Neural crest cell (in vitro differentiated cells): Measurements from ENCODE around the gene KIF26B. TPM values are rescaled to one million over a fixed set of nuclear protein-coding genes. Genes with fewer than 3 reads are reported as not detected.
"Not testable (repeated sequence)": the region's sequence is repeated elsewhere in the genome, so short reads cannot be mapped to it uniquely, and the experiment has no call there.

Experiments used
- DNase-seq: peaks from one replicate; pipeline ENCODE4 v3.0.0; 2021; ENCODE audit warnings: low read depth, mixed read lengths, low spot score
- H3K27ac Mint-ChIP-seq: one replicate; pipeline ENCODE4 v1.8.0; 2021; ENCODE audit warnings: mild to moderate bottlenecking, mixed read lengths; ENCODE audit not compliant: unreplicated experiment
- H3K27me3 Mint-ChIP-seq: 2 replicates; pipeline ENCODE4 v1.8.0; 2021; ENCODE audit warnings: low read depth, mild to moderate bottlenecking, mixed read lengths
- H3K36me3 Mint-ChIP-seq: 2 replicates; pipeline ENCODE4 v1.8.0; 2021; ENCODE audit warnings: low read depth, mild to moderate bottlenecking, mixed read lengths
- H3K4me1 Mint-ChIP-seq: 2 replicates; pipeline ENCODE4 v1.8.0; 2021; ENCODE audit warnings: mixed read lengths
- H3K4me3 Mint-ChIP-seq: one replicate; pipeline ENCODE4 v1.8.0; 2021; ENCODE audit warnings: mild to moderate bottlenecking, mixed read lengths
- H3K9me3 Mint-ChIP-seq: 2 replicates; pipeline ENCODE4 v1.8.0; 2021; ENCODE audit warnings: mixed read lengths
- total RNA-seq: library from RNA; stranded (reverse); gene quantifications from 2 replicates; pipeline ENCODE4 v1.2.1, GENCODE V29; 2021
- TF ChIP-seq, protein P1 (sequence below): fragments of 200-600 bp; sonication (generic); conservative IDR thresholded peaks from 2 replicates; pipeline ENCODE4 v1.5.0; 2021; ENCODE audit warnings: antibody characterized with exemption, mild to moderate bottlenecking

KIF26B gene
- total RNA-seq, 1 donor from 2014 or later: 6.2 TPM

DNA sequence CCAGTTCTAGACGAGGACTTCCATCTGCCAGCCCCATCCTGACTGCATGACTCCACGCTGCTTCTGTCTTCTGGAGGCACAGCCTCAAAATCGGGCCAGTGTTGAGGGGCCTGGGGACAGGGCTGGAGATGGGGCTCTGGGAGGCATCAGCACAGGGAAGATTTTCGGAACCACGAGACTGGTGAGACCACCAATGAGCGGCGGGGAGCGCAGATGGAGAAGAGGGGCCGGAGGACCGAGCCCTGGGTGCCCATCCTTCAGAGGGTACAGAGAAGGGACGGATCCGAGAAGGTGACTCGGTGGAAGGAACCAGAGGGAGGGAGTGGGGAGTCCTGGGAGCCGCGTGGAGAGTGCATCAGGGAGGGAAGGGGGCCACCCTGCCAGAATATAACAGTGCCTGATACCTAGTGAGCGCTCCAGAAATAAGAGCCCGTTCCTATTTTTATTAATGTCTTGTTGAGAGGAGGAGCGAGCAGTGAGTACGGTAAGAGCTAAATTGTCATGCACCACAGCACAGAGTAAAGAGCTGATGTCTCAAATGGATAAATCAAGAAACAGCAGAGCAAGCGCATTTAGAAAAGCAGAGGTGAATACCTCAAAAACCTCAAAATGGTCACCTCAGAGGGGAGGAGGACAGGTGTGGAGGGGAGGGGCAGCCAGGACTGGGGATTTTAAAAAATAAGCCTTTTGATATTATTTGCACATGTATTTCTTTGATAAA, 26.2 kb upstream of the KIF26B start:
- Mint-ChIP-seq H3K27ac (no peak overlapping the region), H3K27me3 (no peaks in the 10 kb centered on the region), H3K9me3 (peaks cover 2% of the 10 kb centered on the region), H3K36me3 (peaks cover 14% of the 10 kb centered on the region), H3K4me1 (peaks cover 9% of the 10 kb centered on the region), H3K4me3 (no peak overlapping the region)
- TF ChIP-seq, protein P1, sequence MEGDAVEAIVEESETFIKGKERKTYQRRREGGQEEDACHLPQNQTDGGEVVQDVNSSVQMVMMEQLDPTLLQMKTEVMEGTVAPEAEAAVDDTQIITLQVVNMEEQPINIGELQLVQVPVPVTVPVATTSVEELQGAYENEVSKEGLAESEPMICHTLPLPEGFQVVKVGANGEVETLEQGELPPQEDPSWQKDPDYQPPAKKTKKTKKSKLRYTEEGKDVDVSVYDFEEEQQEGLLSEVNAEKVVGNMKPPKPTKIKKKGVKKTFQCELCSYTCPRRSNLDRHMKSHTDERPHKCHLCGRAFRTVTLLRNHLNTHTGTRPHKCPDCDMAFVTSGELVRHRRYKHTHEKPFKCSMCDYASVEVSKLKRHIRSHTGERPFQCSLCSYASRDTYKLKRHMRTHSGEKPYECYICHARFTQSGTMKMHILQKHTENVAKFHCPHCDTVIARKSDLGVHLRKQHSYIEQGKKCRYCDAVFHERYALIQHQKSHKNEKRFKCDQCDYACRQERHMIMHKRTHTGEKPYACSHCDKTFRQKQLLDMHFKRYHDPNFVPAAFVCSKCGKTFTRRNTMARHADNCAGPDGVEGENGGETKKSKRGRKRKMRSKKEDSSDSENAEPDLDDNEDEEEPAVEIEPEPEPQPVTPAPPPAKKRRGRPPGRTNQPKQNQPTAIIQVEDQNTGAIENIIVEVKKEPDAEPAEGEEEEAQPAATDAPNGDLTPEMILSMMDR: no peak
- DNase-seq: no peak

DNA sequence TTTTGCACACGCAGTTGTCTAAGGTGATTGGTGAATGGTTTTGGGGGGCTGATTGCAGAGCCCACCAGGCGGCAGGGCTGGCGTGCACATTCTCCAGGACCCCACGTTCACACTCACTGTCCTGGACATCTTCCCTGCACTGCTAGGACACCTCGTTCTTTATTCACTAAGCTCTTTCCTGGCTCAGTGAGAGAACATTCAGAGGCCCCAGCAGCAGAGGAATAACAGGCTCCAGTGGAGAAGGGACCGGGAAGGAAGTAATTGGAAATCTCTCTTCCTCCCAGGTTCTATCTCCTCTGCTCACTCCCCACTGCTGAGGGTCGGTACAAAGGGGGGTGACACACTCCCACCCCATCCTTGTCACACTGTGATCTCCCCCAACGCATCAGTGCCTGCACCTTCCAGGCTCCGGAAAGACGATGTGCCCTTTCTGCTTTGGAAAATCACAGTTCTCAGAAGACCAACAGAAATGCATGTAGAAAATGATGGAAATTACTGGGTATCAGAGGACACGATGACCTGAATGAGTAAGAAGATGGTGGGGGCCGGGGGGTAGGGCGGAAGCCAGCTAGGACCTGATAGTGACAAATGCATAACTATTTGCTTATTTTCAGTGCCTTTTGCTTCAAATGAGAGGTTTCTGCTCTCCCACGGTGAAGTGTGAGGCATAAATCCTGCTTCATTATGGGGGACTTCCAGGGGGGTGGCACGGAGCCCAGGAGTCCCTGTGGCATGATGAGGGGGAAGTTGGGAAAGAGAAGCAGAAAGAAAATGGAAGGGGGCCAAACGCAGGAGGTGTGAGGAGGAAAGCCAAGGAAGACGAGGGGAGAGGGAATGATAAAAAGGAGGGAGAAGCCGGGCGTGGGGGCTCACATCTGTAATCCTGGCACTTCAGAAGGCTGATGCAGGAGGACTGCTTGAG, 25.2 kb upstream of the KIF26B start:
- Mint-ChIP-seq H3K4me3 (no peak overlapping the region), H3K36me3 (peaks cover 12% of the 10 kb centered on the region)

DNA sequence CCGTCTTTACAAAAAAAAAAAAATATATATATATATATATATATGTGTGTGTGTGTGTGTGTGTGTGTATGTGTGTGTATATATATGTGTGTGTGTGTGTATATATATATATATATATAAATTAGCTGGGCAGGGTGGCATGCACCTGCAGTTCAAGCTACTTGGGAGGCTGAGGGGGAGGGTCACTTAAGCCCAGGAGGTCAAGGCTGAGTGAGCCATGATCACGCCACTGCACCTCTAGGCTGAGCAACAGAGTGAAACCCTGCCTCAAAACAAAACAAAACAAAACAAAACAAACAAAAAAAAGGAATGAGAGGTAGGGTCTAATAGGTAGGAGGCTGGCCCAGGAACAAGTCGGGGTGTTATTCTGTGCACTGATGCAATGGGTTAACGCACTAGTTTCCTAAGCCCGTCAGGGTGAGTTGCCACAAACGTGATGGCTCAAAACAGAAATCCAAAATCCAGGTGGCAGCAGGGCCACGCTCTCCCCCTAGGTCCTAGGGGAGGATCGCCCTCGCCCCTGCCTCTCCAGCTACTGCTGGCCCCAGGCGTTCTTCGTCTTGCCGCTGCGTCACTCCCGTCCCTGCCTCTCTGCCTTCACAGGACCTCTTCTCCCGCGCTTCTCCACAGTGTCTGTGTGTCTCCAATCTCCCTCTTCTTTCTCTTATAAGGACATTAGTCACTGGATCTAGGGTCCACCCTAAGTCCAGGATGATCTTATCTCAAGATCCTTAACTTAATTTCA, 24.3 kb upstream of the KIF26B start:
- not testable (repeated sequence) for H3K4me3 Mint-ChIP-seq, H3K36me3 Mint-ChIP-seq, H3K27me3 Mint-ChIP-seq, H3K9me3 Mint-ChIP-seq, DNase-seq, H3K4me1 Mint-ChIP-seq, H3K27ac Mint-ChIP-seq

More for the DNA sequence above, 25.2 kb upstream of the KIF26B start:
- peaks cover 2% of the 10 kb centered on the region for H3K9me3 Mint-ChIP-seq
- DNase-seq: no peak
- no peak overlapping the region for H3K27ac Mint-ChIP-seq
- TF ChIP-seq, protein P1: no peak
- H3K27me3 Mint-ChIP-seq: no peaks in the 10 kb centered on the region
- H3K4me1 Mint-ChIP-seq: peaks cover 9% of the 10 kb centered on the region

DNA sequence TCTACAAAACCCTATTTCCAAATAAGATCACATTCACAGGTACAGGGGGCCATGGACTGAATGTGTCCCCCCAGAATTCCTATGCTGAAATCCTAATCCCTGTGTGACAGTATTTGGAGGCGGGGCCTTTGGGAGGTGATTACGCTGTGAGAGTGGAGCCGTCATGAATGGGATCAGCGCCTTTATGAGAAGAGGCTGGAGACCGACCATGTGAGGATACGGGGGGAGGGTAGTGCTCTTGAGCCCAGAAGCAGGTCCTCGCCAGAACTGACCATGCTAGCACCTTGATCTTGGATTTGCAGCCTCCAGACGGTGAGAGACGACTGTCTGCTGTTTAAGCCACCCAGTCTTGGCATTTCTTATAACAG, 23.8 kb upstream of the KIF26B start:
- no peak overlapping the region for H3K4me3 Mint-ChIP-seq
- peaks cover 9% of the 10 kb centered on the region for H3K4me1 Mint-ChIP-seq
- H3K36me3 Mint-ChIP-seq: peaks cover 4% of the 10 kb centered on the region
- H3K27me3 Mint-ChIP-seq: no peaks in the 10 kb centered on the region
- TF ChIP-seq, protein P1: no peak
- peaks cover 6% of the 10 kb centered on the region for H3K9me3 Mint-ChIP-seq
- H3K27ac Mint-ChIP-seq: no peak overlapping the region
- no peak for DNase-seq

DNA sequence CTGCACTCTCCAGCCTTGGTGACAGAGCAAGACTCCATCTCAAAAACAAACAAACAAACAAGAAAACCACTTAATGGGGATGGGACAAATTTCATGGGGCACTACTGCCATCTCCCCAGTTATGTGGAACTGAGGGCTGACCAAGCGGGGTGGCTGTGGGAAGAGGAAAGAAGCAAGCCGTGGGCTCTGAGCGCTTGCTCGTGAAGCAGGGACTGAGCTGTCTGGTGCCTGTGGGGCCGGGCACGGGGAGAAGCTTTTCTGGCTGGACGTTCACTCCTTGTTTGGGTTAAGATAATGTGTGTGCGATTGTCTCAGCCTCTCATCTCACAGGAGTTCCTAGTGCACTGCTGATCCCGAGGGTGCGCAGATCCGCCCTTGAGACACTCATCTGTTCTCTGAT, 22.0 kb upstream of the KIF26B start:
- Mint-ChIP-seq H3K4me3 (no peak overlapping the region), H3K36me3 (no peaks in the 10 kb centered on the region), H3K4me1 (peaks cover 5% of the 10 kb centered on the region), H3K27me3 (no peaks in the 10 kb centered on the region), H3K9me3 (peaks cover 4% of the 10 kb centered on the region), H3K27ac (no peak overlapping the region)
- TF ChIP-seq, protein P1: no peak
- no peak for DNase-seq
